Nephron progenitor cell (in vitro differentiated cells): ENCODE data around the gene MLLT3.
"Not testable (repeated sequence)": the region's sequence is repeated elsewhere in the genome, so short reads cannot be mapped to it uniquely, and the experiment has no call there.

ENCODE experiments used
- DNase-seq: peaks from one replicate; pipeline ENCODE4 v3.0.0; 2021
- H3K27ac Mint-ChIP-seq: 2 replicates; pipeline ENCODE4 v1.8.0; 2021; ENCODE audit warnings: mild to moderate bottlenecking, moderate library complexity, mixed read lengths
- H3K27me3 Mint-ChIP-seq: 2 replicates; pipeline ENCODE4 v1.8.0; 2021; ENCODE audit warnings: mild to moderate bottlenecking, low read depth, mixed read lengths; ENCODE audit not compliant: poor library complexity
- H3K36me3 Mint-ChIP-seq: 2 replicates; pipeline ENCODE4 v1.8.0; 2021; ENCODE audit warnings: low read depth, mixed read lengths
- H3K4me1 Mint-ChIP-seq: 2 replicates; pipeline ENCODE4 v1.8.0; 2021; ENCODE audit warnings: mixed read lengths
- H3K4me3 Mint-ChIP-seq: 2 replicates; pipeline ENCODE4 v1.8.0; 2021; ENCODE audit warnings: mild to moderate bottlenecking, moderate library complexity, mixed read lengths
- H3K9me3 Mint-ChIP-seq: 2 replicates; pipeline ENCODE4 v1.8.0; 2021; ENCODE audit warnings: mild to moderate bottlenecking, moderate library complexity, mixed read lengths
- CTCF ChIP-seq: fragments of 200-600 bp; sonication (generic); IDR thresholded peaks from 2 replicates; pipeline ENCODE4 v1.5.0; 2021; ENCODE audit warnings: antibody characterized with exemption

The MLLT3 gene

GRCh38 chr9:20584968-20585643 lies 37.2 kb downstream of the MLLT3 start:
- H3K36me3 Mint-ChIP-seq = peaks cover 87% of the 10 kb centered on the region
- peaks cover 45% of the 10 kb centered on the region for H3K9me3 Mint-ChIP-seq
- TF ChIP-seq CTCF = no peak
- no peak overlapping the region for H3K4me3 Mint-ChIP-seq
- DNase-seq = no peak
- peaks cover 23% of the 10 kb centered on the region for H3K4me1 Mint-ChIP-seq
- no peaks in the 10 kb centered on the region for H3K27me3 Mint-ChIP-seq
- H3K27ac Mint-ChIP-seq = no peak overlapping the region

- H3K4me1 Mint-ChIP-seq = peaks cover 23% of the 10 kb centered on the region
- H3K36me3 Mint-ChIP-seq = peaks cover 89% of the 10 kb centered on the region
- H3K27me3 Mint-ChIP-seq, DNase-seq, H3K4me3 Mint-ChIP-seq: not testable (repeated sequence)
- H3K27ac Mint-ChIP-seq = peak overlapping the region; percentile 76
- H3K9me3 Mint-ChIP-seq = peaks cover 45% of the 10 kb centered on the region
Observed at GRCh38 chr9:20583088-20583487, 39.2 kb downstream of the MLLT3 start.

GRCh38 chr9:20582150-20582549 lies 40.1 kb downstream of the MLLT3 start:
- H3K27ac Mint-ChIP-seq = peak overlapping the region; percentile 76
- H3K4me3 Mint-ChIP-seq = no peak overlapping the region
- DNase-seq = no peak
- TF ChIP-seq CTCF = no peak
- H3K9me3 Mint-ChIP-seq = peaks cover 52% of the 10 kb centered on the region
- peaks cover 96% of the 10 kb centered on the region for H3K36me3 Mint-ChIP-seq
- H3K27me3 Mint-ChIP-seq = no peaks in the 10 kb centered on the region
- H3K4me1 Mint-ChIP-seq = peaks cover 23% of the 10 kb centered on the region

- TF ChIP-seq CTCF = no peak
Observed at GRCh38 chr9:20580673-20581072, 41.6 kb downstream of the MLLT3 start.

GRCh38 chr9:20579524-20580314 lies 42.6 kb downstream of the MLLT3 start:
- peak overlapping the region; percentile 60 for H3K27ac Mint-ChIP-seq
- DNase-seq = no peak

More at GRCh38 chr9:20580673-20581072, 41.6 kb downstream of the MLLT3 start:
- H3K36me3 Mint-ChIP-seq = peaks cover 96% of the 10 kb centered on the region
- no peak overlapping the region for H3K27ac Mint-ChIP-seq
- DNase-seq = no peak
- peaks cover 23% of the 10 kb centered on the region for H3K4me1 Mint-ChIP-seq
- no peak overlapping the region for H3K4me3 Mint-ChIP-seq
- peaks cover 52% of the 10 kb centered on the region for H3K9me3 Mint-ChIP-seq
- H3K27me3 Mint-ChIP-seq = no peaks in the 10 kb centered on the region

More at GRCh38 chr9:20579524-20580314, 42.6 kb downstream of the MLLT3 start:
- H3K4me1 Mint-ChIP-seq = peaks cover 23% of the 10 kb centered on the region
- no peak for TF ChIP-seq CTCF
- H3K36me3 Mint-ChIP-seq = peaks cover 96% of the 10 kb centered on the region
- H3K9me3 Mint-ChIP-seq = peaks cover 52% of the 10 kb centered on the region
- no peaks in the 10 kb centered on the region for H3K27me3 Mint-ChIP-seq
- no peak overlapping the region for H3K4me3 Mint-ChIP-seq
